NCI-H526 treated with DMSO at 0.1 percent for 48 hours (cell line): ENCODE data around the gene FCRLB.
A peak's percentile ranks its signal among the peaks of the same experiment; 100 is the strongest.
"Not testable (repeated sequence)": the region's sequence is repeated elsewhere in the genome, so short reads cannot be mapped to it uniquely, and the experiment has no call there.

Experiments used
- DNase-seq: peaks from one replicate; lab custom pipeline; 2025; lab: John Stamatoyannopoulos, UW

Gene FCRLB

DNA sequence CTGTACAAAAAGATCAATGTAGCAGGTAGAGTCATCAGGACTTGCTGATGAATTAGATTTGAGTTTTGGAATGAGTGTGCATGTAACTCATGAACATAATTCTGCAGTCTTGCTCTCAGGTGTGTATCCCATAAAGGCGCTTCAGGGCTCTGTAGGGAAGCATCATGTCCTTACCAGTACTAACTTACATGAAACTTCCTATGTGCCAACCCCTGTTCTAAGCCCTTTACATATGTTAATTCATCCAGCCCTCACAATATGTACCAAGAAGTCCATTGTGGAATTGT, 2.1 kb upstream of the FCRLB start:
- DNase-seq: no peak

DNA sequence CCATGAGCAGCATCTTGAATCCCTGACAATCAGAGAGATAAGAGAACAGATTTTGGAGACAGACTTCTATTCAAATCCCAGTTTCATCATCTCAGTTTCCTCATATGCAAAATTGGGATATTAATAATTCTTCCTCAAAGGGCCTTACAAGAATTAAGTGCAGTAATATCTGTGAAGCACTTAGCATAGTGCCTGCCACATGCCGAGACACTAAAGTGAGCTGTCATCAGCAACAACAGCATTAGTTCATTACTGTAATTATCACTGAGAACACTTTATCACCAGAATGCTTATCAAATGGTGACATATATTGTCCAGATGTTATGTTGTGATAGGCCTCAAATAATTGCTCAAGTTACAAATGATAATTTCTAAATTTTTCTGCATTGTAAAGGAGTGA, 922 bp upstream of the FCRLB start:
- DNase-seq: no peak

- no peak for DNase-seq
These were observed 497 bp downstream of the FCRLB start for GRCh38 chr1:161721738-161722343.

GRCh38 chr1:161722406-161722805, 1.1 kb downstream of the FCRLB start:
- no peak for DNase-seq

DNA sequence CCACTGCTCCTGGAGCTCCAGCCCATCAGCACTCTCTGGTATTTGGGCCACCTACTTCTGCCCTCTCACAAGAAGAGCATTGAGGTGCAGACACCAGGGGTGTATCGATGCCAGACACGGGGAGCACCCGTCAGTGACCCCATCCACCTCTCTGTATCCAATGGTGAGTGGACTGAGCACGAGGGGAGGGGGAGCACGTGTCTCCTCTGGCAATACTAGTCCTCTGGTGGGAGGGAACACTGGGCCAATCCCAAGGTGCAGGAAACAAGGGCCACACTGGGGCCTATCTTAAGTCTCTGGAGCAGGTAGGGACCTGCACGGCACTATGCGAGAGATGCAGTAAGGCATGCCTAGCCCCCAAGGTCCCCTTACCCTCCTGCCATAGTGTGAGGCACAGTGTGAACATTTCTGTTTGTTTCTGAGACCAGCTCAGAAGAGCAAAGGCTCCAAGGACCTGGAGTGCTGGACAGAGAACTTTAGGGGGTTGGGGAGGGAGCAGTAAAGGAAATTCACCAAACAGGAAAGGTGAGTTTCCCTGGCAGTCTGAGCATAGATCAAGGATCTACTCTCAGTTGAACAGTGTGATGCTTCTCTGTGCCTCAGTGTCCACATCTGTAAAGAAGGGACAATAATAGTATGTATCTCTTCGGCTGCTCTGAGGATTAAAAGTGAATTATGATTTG, 2.3 kb downstream of the FCRLB start:
- no peak for DNase-seq

DNA sequence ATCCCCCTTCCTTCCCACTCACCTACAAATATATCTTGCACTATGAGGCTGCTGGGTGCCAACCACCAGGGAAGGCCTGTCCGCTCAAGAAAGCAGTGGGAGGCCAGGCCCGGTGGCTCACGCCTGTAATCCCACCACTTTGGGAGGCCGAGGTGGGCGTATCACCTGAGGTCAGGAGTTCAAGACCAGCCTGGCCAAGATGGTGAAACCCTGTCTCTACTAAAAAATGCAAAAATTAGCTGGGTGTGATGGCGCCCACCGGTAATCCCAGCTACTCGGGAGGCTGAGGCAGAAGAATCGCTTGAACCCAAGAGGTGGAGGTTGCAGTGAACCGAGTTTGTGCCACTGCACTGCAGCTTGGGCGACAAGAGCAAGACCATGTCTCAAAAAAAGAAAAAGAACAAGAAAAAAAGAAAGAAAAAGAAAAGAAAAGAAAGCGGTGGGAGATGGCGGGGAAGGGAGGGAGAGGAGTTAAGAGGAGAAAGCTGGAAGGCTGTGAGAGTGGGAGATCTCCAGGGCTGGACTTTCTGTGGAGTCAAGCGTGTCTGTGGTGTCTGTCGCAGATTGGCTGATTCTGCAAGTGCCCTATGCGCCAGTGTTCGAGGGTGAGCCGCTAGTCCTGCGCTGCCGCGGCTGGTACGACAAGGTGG, 4.0 kb downstream of the FCRLB start:
- not testable (repeated sequence) for DNase-seq

GRCh38 chr1:161725908-161726472, 4.6 kb downstream of the FCRLB start:
- peak; percentile 81 for DNase-seq

- DNase-seq: peak; percentile 78
These were observed 5.3 kb downstream of the FCRLB start for GRCh38 chr1:161726473-161727255.

GRCh38 chr1:161727256-161727924, 6.0 kb downstream of the FCRLB start:
- no peak for DNase-seq

- no peak for DNase-seq
These were observed 7.3 kb downstream of the FCRLB start for GRCh38 chr1:161728376-161729226.

DNA sequence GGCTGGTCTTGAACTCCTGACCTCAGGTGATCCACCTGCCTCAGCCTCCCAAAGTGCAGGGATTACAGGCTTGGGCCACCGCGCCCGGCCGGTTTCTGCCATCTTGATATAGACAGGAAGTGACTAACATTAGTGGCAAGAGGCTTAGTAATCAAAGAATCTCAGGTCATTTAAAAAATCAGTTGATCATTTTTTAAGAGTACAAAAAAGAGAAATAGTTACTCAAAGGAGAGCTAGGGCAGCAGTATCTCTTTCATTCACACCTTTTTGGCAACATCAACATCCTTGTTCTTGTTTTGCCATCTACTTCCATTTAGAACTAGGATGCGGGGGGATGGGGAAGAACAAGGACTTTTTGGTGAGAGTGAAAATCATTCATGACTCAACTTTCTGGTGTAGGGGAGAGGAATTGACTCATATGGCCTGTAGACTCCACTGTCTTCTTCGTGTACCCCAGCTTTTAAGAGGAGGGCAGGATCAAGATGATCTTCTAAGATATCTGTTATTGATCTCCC, 8.8 kb downstream of the FCRLB start:
- DNase-seq: no peak

DNA sequence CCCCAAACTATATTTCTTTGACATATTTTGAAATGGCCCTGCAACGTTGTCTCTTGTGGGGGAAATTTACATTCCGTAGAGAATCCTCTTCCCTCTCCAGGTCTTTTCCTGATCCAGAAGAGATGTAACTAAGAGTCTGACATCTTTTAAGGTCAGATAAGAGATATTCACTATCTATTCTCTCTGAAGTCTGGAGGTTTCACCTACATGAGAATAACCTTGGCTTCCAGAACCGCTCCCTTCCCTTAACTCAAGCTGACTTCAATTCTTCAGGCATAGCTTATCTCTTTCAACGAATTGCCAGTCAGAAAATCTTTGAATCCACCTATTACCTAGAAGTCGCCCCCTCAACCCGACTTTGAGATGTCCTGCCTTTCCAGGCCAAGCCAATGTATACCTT, 9.9 kb downstream of the FCRLB start:
- DNase-seq: no peak

- no peak for DNase-seq
These were observed 10.8 kb downstream of the FCRLB start for GRCh38 chr1:161731981-161732718.

DNA sequence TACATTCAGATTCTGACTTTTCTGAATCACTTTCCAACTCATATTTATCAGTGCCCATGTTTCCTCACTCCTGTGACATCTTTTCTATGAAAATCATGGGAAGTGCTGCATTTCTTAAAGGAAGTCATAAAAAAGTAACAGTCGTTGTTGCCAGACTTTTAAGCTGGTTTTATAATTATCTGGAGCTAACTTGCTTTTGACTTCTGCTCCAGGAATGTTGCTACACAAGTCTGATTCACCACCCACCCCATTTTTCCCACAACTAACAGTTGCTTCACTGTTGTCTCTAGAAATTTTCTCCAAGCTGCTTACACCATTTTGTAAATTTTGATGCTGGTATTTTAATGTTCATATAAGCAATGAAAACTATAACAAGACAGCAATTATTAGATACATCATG, 12.2 kb downstream of the FCRLB start:
- no peak for DNase-seq

- DNase-seq: no peak
These were observed 14.5 kb downstream of the FCRLB start for GRCh38 chr1:161735837-161736236.

GRCh38 chr1:161736335-161736969, 15.1 kb downstream of the FCRLB start:
- no peak for DNase-seq

- no peak for DNase-seq
These were observed 16.3 kb downstream of the FCRLB start for GRCh38 chr1:161737625-161738024.

DNA sequence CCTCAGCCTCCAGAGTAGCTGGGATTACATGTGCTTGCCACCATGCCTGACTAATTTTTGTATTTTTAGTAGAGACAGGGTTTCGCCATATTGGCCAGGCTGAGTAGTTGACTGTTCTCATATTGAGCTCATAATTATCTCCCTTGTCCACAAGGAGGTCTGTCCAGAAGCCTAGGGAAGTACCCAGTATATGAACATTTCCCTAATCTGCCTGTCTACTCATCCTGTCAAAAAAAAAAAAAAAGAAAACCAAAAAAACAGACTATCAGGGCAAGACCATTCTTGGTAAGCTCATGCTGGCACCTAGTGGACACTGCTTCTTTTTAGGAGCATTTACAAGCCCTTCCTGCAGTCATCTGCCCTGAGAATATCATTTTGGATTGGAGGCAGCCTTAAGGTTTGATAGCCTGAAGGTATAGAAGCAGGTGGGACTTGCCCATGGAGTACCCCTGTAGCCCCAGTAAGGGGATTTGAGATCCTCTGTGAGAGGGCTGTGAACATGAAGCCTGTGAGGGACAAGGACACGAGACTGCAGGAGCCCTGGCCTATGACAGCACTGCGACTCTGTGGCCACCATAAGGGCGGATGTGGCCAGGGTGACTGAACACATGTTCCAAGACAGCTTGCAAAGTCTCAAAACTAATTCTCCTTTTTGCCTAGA, 17.4 kb downstream of the FCRLB start:
- peak; percentile 36 for DNase-seq
